Kidney (tissue), 14 donors: ENCODE results near the gene AP2B1. TPM values are rescaled to one million over a fixed set of nuclear protein-coding genes. Genes with fewer than 3 reads are reported as not detected.
"Not testable (repeated sequence)": the region's sequence is repeated elsewhere in the genome, so short reads cannot be mapped to it uniquely, and the experiment has no call there.

Experiments
- DNase-seq, 5 donors: peaks; one replicate each; pipeline ENCODE4 v3.0.0-alpha.2; 2013 to 2020
- FAIRE-seq: peaks from 2 replicates; lab custom pipeline; 2012; peaks lifted over from hg19 to GRCh38; lab: Jason Lieb, UNC
- H3K27ac ChIP-seq, 2 donors: one replicate each; pipeline ENCODE4 v1.7.0; 2013; ENCODE audit warnings: low read depth in 2 of 2, low read length in 2 of 2, inconsistent platforms in 1 of 2
- H3K27me3 ChIP-seq: one replicate; pipeline ENCODE4 v1.7.1; 2013; ENCODE audit warnings: low read length, inconsistent platforms; ENCODE audit not compliant: control insufficient read depth, insufficient read depth
- H3K36me3 ChIP-seq, 3 donors: one replicate each; pipeline versions ENCODE4 v1.7.0 to v1.7.1; 2013; ENCODE audit warnings: low read length in 3 of 3, control low read depth in 1 of 3, inconsistent platforms in 1 of 3; ENCODE audit not compliant: insufficient read depth in 3 of 3, control insufficient read depth in 2 of 3
- H3K4me1 ChIP-seq, 3 donors: one replicate each; pipeline versions ENCODE4 v1.7.0 to v1.7.1; 2013; ENCODE audit warnings: low read length in 3 of 3, inconsistent platforms in 1 of 3, low read depth in 1 of 3; ENCODE audit not compliant: control insufficient read depth in 2 of 3, insufficient read depth in 2 of 3
- H3K4me3 ChIP-seq, 3 donors: one replicate each; pipeline versions ENCODE4 v1.7.0 to v1.8.1; 2013; ENCODE audit warnings: low read length in 3 of 3, control low read depth in 1 of 3, inconsistent platforms in 1 of 3
- H3K9ac ChIP-seq, 3 donors: one replicate each; pipeline versions ENCODE4 v1.7.0 to v1.7.1; 2013; ENCODE audit warnings: low read length in 3 of 3, control low read depth in 1 of 3, inconsistent platforms in 1 of 3
- H3K9me3 ChIP-seq, 3 donors: one replicate each; pipeline versions ENCODE4 v1.7.0 to v1.7.1; 2013; ENCODE audit warnings: low read length in 3 of 3, control low read depth in 1 of 3, inconsistent platforms in 1 of 3; ENCODE audit not compliant: control insufficient read depth in 2 of 3, insufficient read depth in 1 of 3
- CTCF ChIP-seq: IDR thresholded peaks from 3 replicates; pipeline ENCODE4 v1.5.1; 2012; ENCODE audit warnings: mild to moderate bottlenecking, moderate library complexity, borderline replicate concordance; ENCODE audit not compliant: insufficient read depth; ENCODE audit errors: extremely low read depth
- intact Hi-C: fragments of 100-400 bp; cut with DNase I; formaldehyde crosslinking; loops from one replicate; pipeline ENCODE4 v1.11.1; 2022
- polyA plus RNA-seq: library from polyadenylated mRNA; stranded (reverse); fragments of 350-450 nt; fragmentation: Illumina TruSeq; extraction: RNeasy Lipid Tissue Mini Kit (QIAGEN cat#74804); gene quantifications from one replicate; pipeline ENCODE4 v1.2.3, GENCODE V29; 2014; ENCODE audit warnings: low read depth, low replicate concordance; ENCODE audit not compliant: insufficient read depth
- total RNA-seq: library from RNA; stranded (reverse); fragmentation: NEBNext Ultra II Directional; extraction: Animal tissue kit (Norgen Biotek cat#: 25700); gene quantifications from one replicate; pipeline ENCODE4 v1.2.1, GENCODE V29; 2021
- donor health status: control.
- donor health status: control.
- donor health status: control.
- donor health status: control.
- donor health status: control.
- donor health status: DM: yes; HTN: yes; CAD: no.
- donor health status: Normal renal cell carcinoma (clear cell type).

AP2B1 gene
- total and polyA plus RNA-seq, 2 donors from 2014 or later = 74.0 to 242 TPM

GRCh38 chr17:35605678-35606077 lies 18.6 kb downstream of the AP2B1 start:
- no peaks in the 10 kb centered on the region for H3K27me3 ChIP-seq
- no peak for TF ChIP-seq CTCF
- H3K36me3 ChIP-seq = peaks cover 0 to 19% (median 17%) of the 10 kb centered on the region in 3 donors
- intact Hi-C loops = no loop called here
- H3K4me3 ChIP-seq = no peak overlapping the region
- DNase-seq = no peak
- H3K9me3 ChIP-seq = no peaks in the 10 kb centered on the region
- no peak overlapping the region for H3K27ac ChIP-seq
- no peaks in the 10 kb centered on the region for H3K4me1 ChIP-seq
- no peak for FAIRE-seq
- no peak overlapping the region for H3K9ac ChIP-seq

- H3K27me3 ChIP-seq = no peaks in the 10 kb centered on the region
- no peaks in the 10 kb centered on the region for H3K9me3 ChIP-seq
- FAIRE-seq = no peak
- peaks cover 0 to 23% (median 15%) of the 10 kb centered on the region in 3 donors for H3K36me3 ChIP-seq
- TF ChIP-seq CTCF = no peak
- intact Hi-C loops = no loop called here
- DNase-seq = no peak
- no peaks in the 10 kb centered on the region for H3K4me1 ChIP-seq
- H3K27ac ChIP-seq = no peak overlapping the region
- no peak overlapping the region for H3K9ac ChIP-seq
- H3K4me3 ChIP-seq = no peak overlapping the region
These were observed 20.2 kb downstream of the AP2B1 start for GRCh38 chr17:35607239-35607847.

- no peaks in the 10 kb centered on the region for H3K9me3 ChIP-seq
- FAIRE-seq (no peak), DNase-seq (no peak)
- intact Hi-C loops = loop anchor here (10.0 kb wide), 1 partner anchor 135 kb away; no protein-coding TSS in a partner anchor
- no peak overlapping the region for H3K4me3 ChIP-seq
- peaks cover 0 to 27% (median 11%) of the 10 kb centered on the region in 3 donors for H3K36me3 ChIP-seq
- TF ChIP-seq CTCF = no peak
- no peaks in the 10 kb centered on the region for H3K4me1 ChIP-seq
- no peak overlapping the region for H3K27ac ChIP-seq
- H3K9ac ChIP-seq = no peak overlapping the region
- no peaks in the 10 kb centered on the region for H3K27me3 ChIP-seq
These were observed 22.7 kb downstream of the AP2B1 start for GRCh38 chr17:35609831-35610230.

GRCh38 chr17:35610746-35611145 lies 23.6 kb downstream of the AP2B1 start:
- H3K27ac ChIP-seq, H3K9me3 ChIP-seq, H3K4me3 ChIP-seq, H3K4me1 ChIP-seq, FAIRE-seq, H3K27me3 ChIP-seq, H3K9ac ChIP-seq, DNase-seq: not testable (repeated sequence)
- intact Hi-C loops = loop anchor here (10.0 kb wide), 1 partner anchor 134 kb away; no protein-coding TSS in a partner anchor
- H3K36me3 ChIP-seq = peaks cover 0 to 26% (median 7%) of the 10 kb centered on the region in 3 donors
